PFSK-1 (cell line): ENCODE data around the gene MIER1.

Experiments used
- FOXP2 ChIP-seq: optimal IDR thresholded peaks from 2 replicates; pipeline ENCODE3; 2011; ENCODE audit warnings: borderline replicate concordance, control low read depth, inconsistent platforms; ENCODE audit not compliant: insufficient read depth; ENCODE audit errors: extremely low read length, extremely low read depth
- POLR2AphosphoS5 ChIP-seq: IDR thresholded peaks from 2 replicates; pipeline ENCODE4 v1.6.1; 2012; ENCODE audit warnings: low read depth, mild to moderate bottlenecking, control low read depth, low read length, moderate library complexity
- REST ChIP-seq, 2 experiments: IDR thresholded peaks; 2 replicates each; pipeline versions ENCODE4 v1.6.1 to v1.8.0; 2011 to 2012; ENCODE audit warnings: low read depth in 2 of 2, low read length in 2 of 2, control low read depth in 1 of 2, inconsistent platforms in 1 of 2, mild to moderate bottlenecking in 1 of 2, moderate library complexity in 1 of 2; ENCODE audit not compliant: insufficient read depth in 1 of 2
- SIN3A ChIP-seq: IDR thresholded peaks from 2 replicates; pipeline ENCODE4 v1.6.1; 2012; ENCODE audit warnings: mild to moderate bottlenecking, low read length, moderate library complexity, borderline replicate concordance; ENCODE audit not compliant: insufficient read depth
- TAF1 ChIP-seq: IDR thresholded peaks from 2 replicates; pipeline ENCODE4 v1.6.1; 2012; ENCODE audit warnings: low read length, control low read depth, borderline replicate concordance; ENCODE audit not compliant: insufficient read depth

GRCh38 chr1:66929146-66929688, 4.4 kb downstream of the MIER1 start:
- TF ChIP-seq POLR2AphosphoS5, result no peak
- no peak for TF ChIP-seq REST (IDR thresholded peaks at IDR 0.05; ENCODE audit: insufficient read depth in 1 of 2, low read depth in 2 of 2, low read length in 2 of 2)
- TF ChIP-seq SIN3A, result no peak
- TF ChIP-seq TAF1, result no peak
- TF ChIP-seq FOXP2, result no peak
